Liver (tissue), 9 donors: ENCODE results near the gene LRRC55. TPM values are rescaled to one million over a fixed set of nuclear protein-coding genes. Genes with fewer than 3 reads are reported as not detected.

ENCODE experiments used
- DNase-seq: peaks from one replicate; pipeline ENCODE4 v3.0.0-alpha.2; 2017; ENCODE audit warnings: low spot score
- H3K27ac ChIP-seq, 2 donors: one replicate each; pipeline ENCODE4 v1.7.0; 2013; ENCODE audit warnings: inconsistent platforms in 2 of 2, low read length in 2 of 2, control low read depth in 1 of 2, low read depth in 1 of 2, mild to moderate bottlenecking in 1 of 2
- H3K27me3 ChIP-seq, 4 donors: one replicate each; pipeline versions ENCODE4 v1.6.1 to v1.7.0; 2013; ENCODE audit warnings: low read length in 3 of 4, inconsistent platforms in 1 of 4, mild to moderate bottlenecking in 1 of 4, moderate library complexity in 1 of 4; ENCODE audit not compliant: control insufficient read depth in 4 of 4, insufficient read depth in 4 of 4
- H3K36me3 ChIP-seq, 4 donors: one replicate each; pipeline versions ENCODE4 v1.6.1 to v1.7.0; 2013; ENCODE audit warnings: low read length in 3 of 4, mild to moderate bottlenecking in 3 of 4, low read depth in 1 of 4, moderate library complexity in 1 of 4; ENCODE audit not compliant: control insufficient read depth in 4 of 4, insufficient read depth in 3 of 4
- H3K4me1 ChIP-seq, 4 donors: one replicate each; pipeline versions ENCODE4 v1.6.1 to v1.7.0; 2013; ENCODE audit warnings: low read length in 3 of 4, mild to moderate bottlenecking in 3 of 4, moderate library complexity in 1 of 4; ENCODE audit not compliant: control insufficient read depth in 4 of 4, insufficient read depth in 4 of 4
- H3K4me3 ChIP-seq, 3 donors: one replicate each; pipeline versions ENCODE4 v1.6.1 to v1.7.0; 2013; ENCODE audit warnings: low read length in 3 of 3, control low read depth in 1 of 3, low read depth in 1 of 3, mild to moderate bottlenecking in 1 of 3
- H3K9ac ChIP-seq, 2 donors: one replicate each; pipeline ENCODE4 v1.7.0; 2013; ENCODE audit warnings: low read length in 2 of 2, mild to moderate bottlenecking in 2 of 2, moderate library complexity in 2 of 2, control low read depth in 1 of 2, low read depth in 1 of 2
- H3K9me3 ChIP-seq, 4 donors: one replicate each; pipeline versions ENCODE4 v1.6.1 to v1.7.0; 2013; ENCODE audit warnings: low read length in 3 of 4; ENCODE audit not compliant: control insufficient read depth in 4 of 4
- ATF3 ChIP-seq: IDR thresholded peaks from 2 replicates; pipeline ENCODE4 v1.6.1; 2016; ENCODE audit warnings: antibody characterized with exemption
- CTCF ChIP-seq: fragments of 150-350 bp; IDR thresholded peaks from 2 replicates; pipeline ENCODE4 v1.5.1; 2017; ENCODE audit warnings: improper control_type of control experiment, low read depth, low read length; ENCODE audit not compliant: missing input control
- EGR1 ChIP-seq, 2 donors: IDR thresholded peaks; 2 replicates each; pipeline ENCODE4 v1.6.1; 2016 to 2018; ENCODE audit warnings: antibody characterized with exemption in 2 of 2, low read depth in 2 of 2
- FOXA1 ChIP-seq: IDR thresholded peaks from 2 replicates; pipeline ENCODE4 v1.6.1; 2016; ENCODE audit warnings: antibody characterized with exemption
- HNF4A ChIP-seq, 2 donors: conservative IDR thresholded peaks; 2 replicates each; pipeline ENCODE4 v1.6.1; 2016; ENCODE audit warnings: antibody characterized with exemption in 2 of 2, mild to moderate bottlenecking in 2 of 2
- HNF4G ChIP-seq: IDR thresholded peaks from 2 replicates; pipeline ENCODE4 v1.6.1; 2016; ENCODE audit warnings: antibody characterized with exemption
- MAX ChIP-seq: IDR thresholded peaks from 2 replicates; pipeline ENCODE4 v1.6.1; 2016; ENCODE audit warnings: antibody characterized with exemption
- NR2F2 ChIP-seq: IDR thresholded peaks from 2 replicates; pipeline ENCODE4 v1.6.1; 2016; ENCODE audit warnings: antibody characterized with exemption
- REST ChIP-seq: IDR thresholded peaks from 2 replicates; pipeline ENCODE4 v1.6.1; 2016; ENCODE audit warnings: antibody characterized with exemption, mild to moderate bottlenecking
- RXRA ChIP-seq, 2 donors: IDR thresholded peaks; 2 replicates each; pipeline ENCODE4 v1.6.1; 2017 to 2018; ENCODE audit warnings: antibody characterized with exemption in 2 of 2, mild to moderate bottlenecking in 1 of 2
- SP1 ChIP-seq: IDR thresholded peaks from 2 replicates; pipeline ENCODE4 v1.6.1; 2018; ENCODE audit warnings: antibody characterized with exemption, mild to moderate bottlenecking
- TAF1 ChIP-seq: conservative IDR thresholded peaks from 2 replicates; pipeline ENCODE4 v1.6.1; 2016; ENCODE audit warnings: antibody characterized with exemption, mild to moderate bottlenecking
- YY1 ChIP-seq: IDR thresholded peaks from 2 replicates; pipeline ENCODE4 v1.6.1; 2016; ENCODE audit warnings: antibody characterized with exemption, mild to moderate bottlenecking
- ZBTB33 ChIP-seq: IDR thresholded peaks from 2 replicates; pipeline ENCODE4 v1.6.1; 2016; ENCODE audit warnings: antibody characterized with exemption
- WGBS: extraction: QIAGEN DNeasy Blood & Tissue Kit; methylation state at CpG from one replicate; pipeline ENCODE4 v1.1.7; 2013; 5-methylcytosine and 5-hydroxymethylcytosine counted together
- polyA plus RNA-seq, 2 donors: library from polyadenylated mRNA; stranded (reverse) in 1 of 2; unstranded in 1 of 2; fragments of 200-250 nt in 1 of 2; fragments of >200 nt in 1 of 2; fragmentation: Nextera tagmentation in 1 of 2; extraction: Ambion mirVana in 1 of 2; gene quantifications; one replicate each; pipeline versions ENCODE4 v1.2.1 to v1.2.3, GENCODE V29; 2013 to 2015
- total RNA-seq, 2 donors: library from RNA; depleted of rRNA; stranded (reverse); fragments of >200 nt; gene quantifications; one replicate each; pipeline ENCODE4 v1.2.3, GENCODE V29; 2014
- donor health status: healthy.
- donor health status: healthy.
- donor health status: healthy.
- donor health status: healthy.
- donor health status: healthy.

The LRRC55 gene
- total and polyA plus RNA-seq, 4 donors, result under 0.01 to 1.5 (median 0.72) TPM

- Histone ChIP-seq H3K4me3 (no peak overlapping the region), H3K36me3 (no peaks in the 10 kb centered on the region), H3K27me3 (no peaks in the 10 kb centered on the region), H3K9me3 (no peaks in the 10 kb centered on the region), H3K27ac (no peak overlapping the region), H3K4me1 (peaks cover 0 to 11% (median 4%) of the 10 kb centered on the region in 4 donors), H3K9ac (no peak overlapping the region)
- DNase-seq, result no peak
- WGBS, result 93% methylated on average over 5 of the region's 5 CpGs
- no peak for TF ChIP-seq ZBTB33
- TF ChIP-seq REST, result no peak
- no peak for TF ChIP-seq HNF4A (conservative IDR thresholded peaks at IDR 0.05)
- no peak for TF ChIP-seq HNF4G
- no peak for TF ChIP-seq RXRA (IDR thresholded peaks at IDR 0.05)
- no peak for TF ChIP-seq CTCF
- no peak for TF ChIP-seq TAF1
- no peak for TF ChIP-seq FOXA1
- TF ChIP-seq ATF3, result no peak
Measured at GRCh38 chr11:57158180-57158579, 23.6 kb upstream of the LRRC55 start.

- H3K9me3 ChIP-seq, result no peaks in the 10 kb centered on the region
- no peak for DNase-seq
- TF ChIP-seq EGR1 (IDR thresholded peaks at IDR 0.05; ENCODE audit: low read depth in 2 of 2), result no peak
- TF ChIP-seq SP1, result no peak
- no peak for TF ChIP-seq YY1
- TF ChIP-seq MAX, result no peak
- TF ChIP-seq NR2F2, result no peak
- TF ChIP-seq REST, result no peak
- H3K27ac ChIP-seq, result no peak overlapping the region
- no peak overlapping the region for H3K4me3 ChIP-seq
- no peaks in the 10 kb centered on the region for H3K36me3 ChIP-seq
- H3K27me3 ChIP-seq, result no peaks in the 10 kb centered on the region
- H3K9ac ChIP-seq, result no peak overlapping the region
- peaks cover 0 to 11% (median 4%) of the 10 kb centered on the region in 4 donors for H3K4me1 ChIP-seq
- WGBS, result 95% methylated on average over 1 of the region's 1 CpG
Measured at GRCh38 chr11:57158599-57158998, 23.2 kb upstream of the LRRC55 start.
